HepG2 (cell line): Measurements from ENCODE around the gene MPIG6B. TPM values are rescaled to one million over a fixed set of nuclear protein-coding genes. Genes with fewer than 3 reads are reported as not detected.

Experiments used
- CEBPG ChIP-seq: IDR thresholded peaks from 2 replicates; pipeline ENCODE4 v1.6.1; 2016
- ELF1 ChIP-seq: sonication (generic); formaldehyde crosslinking; IDR thresholded peaks from 2 replicates; pipeline ENCODE4 v1.4.0; 2020; ENCODE audit warnings: missing genetic modification reagents
- GABPB1 ChIP-seq: IDR thresholded peaks from 2 replicates; pipeline ENCODE4 v1.6.1; 2016; ENCODE audit warnings: mild to moderate bottlenecking, missing genetic modification reagents, moderate library complexity, missing compliant biosample characterization
- GPN1 ChIP-seq: sonication (generic); formaldehyde crosslinking; IDR thresholded peaks from 2 replicates; pipeline ENCODE4 v1.5.1; 2020; ENCODE audit warnings: missing genetic modification reagents, borderline replicate concordance
- HMG20B ChIP-seq: conservative IDR thresholded peaks from 2 replicates; pipeline ENCODE4 v1.6.1; 2016; ENCODE audit warnings: missing genetic modification reagents, missing compliant biosample characterization
- HNF4A ChIP-seq: sonication (generic); formaldehyde crosslinking; IDR thresholded peaks from 2 replicates; pipeline ENCODE4 v1.4.0; 2020; ENCODE audit warnings: missing genetic modification reagents
- HNF4G ChIP-seq, 2 experiments: sonication (generic) in 1 of 2; formaldehyde crosslinking in 1 of 2; IDR thresholded peaks; 2 replicates each; pipeline versions ENCODE4 v1.4.0 to v1.6.1; 2011 to 2020; ENCODE audit warnings: borderline replicate concordance in 2 of 2, low read depth in 2 of 2, mild to moderate bottlenecking in 2 of 2, low read length in 1 of 2, missing genetic modification reagents in 1 of 2, moderate library complexity in 1 of 2
- MXI1 ChIP-seq: IDR thresholded peaks from 3 replicates; pipeline ENCODE4 v1.6.1; 2012; ENCODE audit warnings: low read depth, low read length, inconsistent platforms, borderline replicate concordance
- MYC ChIP-seq: sonication (generic); formaldehyde crosslinking; IDR thresholded peaks from 2 replicates; pipeline ENCODE4 v1.9.0; 2021; ENCODE audit warnings: missing genetic modification reagents, borderline replicate concordance
- NONO ChIP-seq, 2 experiments: fragments of 450-650 bp in 1 of 2; sonication (generic) in 1 of 2; formaldehyde crosslinking in 1 of 2; IDR thresholded peaks in 1 of 2; conservative IDR thresholded peaks in 1 of 2; 2 replicates each; pipeline versions ENCODE4 v1.6.1 to v1.8.0; 2017 to 2022; ENCODE audit warnings: mild to moderate bottlenecking in 1 of 2, missing genetic modification reagents in 1 of 2, moderate library complexity in 1 of 2
- POLR2AphosphoS2 ChIP-seq: IDR thresholded peaks from 2 replicates; pipeline ENCODE4 v1.6.1; 2011; ENCODE audit warnings: low read depth, low read length, improper control_type of control experiment
- ZNF335 ChIP-seq: sonication (generic); formaldehyde crosslinking; IDR thresholded peaks from 2 replicates; pipeline ENCODE4 v1.4.0; 2020; ENCODE audit warnings: missing genetic modification reagents
- ZNF792 ChIP-seq: IDR thresholded peaks from 2 replicates; pipeline ENCODE4 v1.6.1; 2016
- polyA plus RNA-seq, 8 experiments: library from polyadenylated mRNA; depleted of rRNA in 3 of 8; stranded (reverse) in 7 of 8; unstranded in 1 of 8; fragments of >200 nt; fragmentation: Illumina TruSeq in 4 of 8; extraction: Trizol in 4 of 8; gene quantifications; 2 replicates each; pipeline versions ENCODE4 v1.2.1 to v1.2.3, GENCODE V29; 2011 to 2016; ENCODE audit warnings: low read depth in 4 of 8, missing spikeins in 1 of 8, mixed read lengths in 1 of 8; ENCODE audit not compliant: insufficient read depth in 1 of 8
- total RNA-seq, 5 experiments: library from RNA; depleted of rRNA; stranded (reverse); fragments of >200 nt; fragmentation: Illumina TruSeq; extraction: Trizol; gene quantifications; 2 replicates each; pipeline ENCODE4 v1.2.3, GENCODE V29; 2016; ENCODE audit warnings: low read depth in 1 of 5
- TF ChIP-seq, protein P1 (sequence below): sonication (generic); formaldehyde crosslinking; IDR thresholded peaks from 2 replicates; pipeline ENCODE4 v1.4.0; 2020; ENCODE audit warnings: missing genetic modification reagents
- TF ChIP-seq, protein P2 (sequence below), 2 experiments: fragments of 450-650 bp in 1 of 2; sonication (generic) in 1 of 2; formaldehyde crosslinking; IDR thresholded peaks; 2 replicates each; pipeline versions ENCODE4 v1.5.0 to v1.8.0; 2020 to 2022; ENCODE audit warnings: mild to moderate bottlenecking in 1 of 2, missing genetic modification reagents in 1 of 2
- TF ChIP-seq, protein P3 (sequence below): sonication (generic); formaldehyde crosslinking; IDR thresholded peaks from 2 replicates; pipeline ENCODE4 v1.4.0; 2020; ENCODE audit warnings: missing genetic modification reagents
- TF ChIP-seq, protein P4 (sequence below): sonication (generic); formaldehyde crosslinking; IDR thresholded peaks from 2 replicates; pipeline ENCODE4 v1.4.0; 2020; ENCODE audit warnings: missing genetic modification reagents
- TF ChIP-seq, protein P5 (sequence below): IDR thresholded peaks from 2 replicates; pipeline ENCODE4 v1.6.1; 2016; ENCODE audit warnings: missing compliant biosample characterization, missing genetic modification reagents, borderline replicate concordance

The MPIG6B gene
- total and polyA plus RNA-seq, 2 of the 13 experiments (the other 11 are each of a cell fraction or from before 2014, with no cell fraction given): not detected

DNA sequence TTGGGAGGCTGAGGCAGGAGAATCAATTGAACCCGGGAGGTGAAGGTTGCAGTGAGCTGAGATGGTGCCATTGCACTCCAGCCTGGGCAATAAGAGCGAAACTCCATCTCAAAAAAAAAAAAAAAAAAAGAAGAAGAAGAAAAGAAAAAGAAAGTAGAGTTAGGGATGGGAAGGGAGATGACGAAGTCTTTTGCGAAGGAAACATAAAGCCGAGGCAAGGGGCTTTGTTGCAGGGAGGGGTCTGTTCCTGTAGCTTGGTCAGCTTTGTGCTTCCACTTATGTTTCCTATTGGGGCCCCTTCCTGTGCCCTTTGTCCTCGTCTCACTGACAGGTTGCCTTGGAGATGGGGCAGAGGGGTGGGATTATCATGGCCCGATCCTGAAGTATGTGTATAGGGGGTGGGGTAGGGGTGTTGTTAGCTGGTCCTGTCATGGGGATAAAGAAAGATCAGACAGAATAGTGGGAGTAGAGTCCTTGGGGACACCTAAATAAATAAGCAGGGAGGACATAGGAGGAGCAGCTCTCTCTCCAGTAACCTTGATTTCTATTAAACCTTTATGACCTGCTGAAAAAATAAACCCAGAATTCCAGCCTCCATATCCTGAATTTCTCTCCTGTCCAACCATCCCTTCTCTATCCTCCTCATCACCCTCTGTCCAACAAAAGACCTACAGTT, 14.3 kb downstream of the MPIG6B start (continued):
- TF ChIP-seq, protein P1, sequence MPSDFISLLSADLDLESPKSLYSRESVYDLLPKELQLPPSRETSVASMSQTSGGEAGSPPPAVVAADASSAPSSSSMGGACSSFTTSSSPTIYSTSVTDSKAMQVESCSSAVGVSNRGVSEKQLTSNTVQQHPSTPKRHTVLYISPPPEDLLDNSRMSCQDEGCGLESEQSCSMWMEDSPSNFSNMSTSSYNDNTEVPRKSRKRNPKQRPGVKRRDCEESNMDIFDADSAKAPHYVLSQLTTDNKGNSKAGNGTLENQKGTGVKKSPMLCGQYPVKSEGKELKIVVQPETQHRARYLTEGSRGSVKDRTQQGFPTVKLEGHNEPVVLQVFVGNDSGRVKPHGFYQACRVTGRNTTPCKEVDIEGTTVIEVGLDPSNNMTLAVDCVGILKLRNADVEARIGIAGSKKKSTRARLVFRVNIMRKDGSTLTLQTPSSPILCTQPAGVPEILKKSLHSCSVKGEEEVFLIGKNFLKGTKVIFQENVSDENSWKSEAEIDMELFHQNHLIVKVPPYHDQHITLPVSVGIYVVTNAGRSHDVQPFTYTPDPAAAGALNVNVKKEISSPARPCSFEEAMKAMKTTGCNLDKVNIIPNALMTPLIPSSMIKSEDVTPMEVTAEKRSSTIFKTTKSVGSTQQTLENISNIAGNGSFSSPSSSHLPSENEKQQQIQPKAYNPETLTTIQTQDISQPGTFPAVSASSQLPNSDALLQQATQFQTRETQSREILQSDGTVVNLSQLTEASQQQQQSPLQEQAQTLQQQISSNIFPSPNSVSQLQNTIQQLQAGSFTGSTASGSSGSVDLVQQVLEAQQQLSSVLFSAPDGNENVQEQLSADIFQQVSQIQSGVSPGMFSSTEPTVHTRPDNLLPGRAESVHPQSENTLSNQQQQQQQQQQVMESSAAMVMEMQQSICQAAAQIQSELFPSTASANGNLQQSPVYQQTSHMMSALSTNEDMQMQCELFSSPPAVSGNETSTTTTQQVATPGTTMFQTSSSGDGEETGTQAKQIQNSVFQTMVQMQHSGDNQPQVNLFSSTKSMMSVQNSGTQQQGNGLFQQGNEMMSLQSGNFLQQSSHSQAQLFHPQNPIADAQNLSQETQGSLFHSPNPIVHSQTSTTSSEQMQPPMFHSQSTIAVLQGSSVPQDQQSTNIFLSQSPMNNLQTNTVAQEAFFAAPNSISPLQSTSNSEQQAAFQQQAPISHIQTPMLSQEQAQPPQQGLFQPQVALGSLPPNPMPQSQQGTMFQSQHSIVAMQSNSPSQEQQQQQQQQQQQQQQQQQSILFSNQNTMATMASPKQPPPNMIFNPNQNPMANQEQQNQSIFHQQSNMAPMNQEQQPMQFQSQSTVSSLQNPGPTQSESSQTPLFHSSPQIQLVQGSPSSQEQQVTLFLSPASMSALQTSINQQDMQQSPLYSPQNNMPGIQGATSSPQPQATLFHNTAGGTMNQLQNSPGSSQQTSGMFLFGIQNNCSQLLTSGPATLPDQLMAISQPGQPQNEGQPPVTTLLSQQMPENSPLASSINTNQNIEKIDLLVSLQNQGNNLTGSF: no peak
- TF ChIP-seq GPN1 (CRISPR knock-in tag) (no peak), MXI1 (peak; percentile 75; the same call in 1 of the 3 replicates), ELF1 (CRISPR knock-in tag) (peak; percentile 50), MYC (CRISPR knock-in tag) (peak; percentile 57; the same call in 1 of the 2 replicates), HNF4G (IDR thresholded peaks at IDR 0.05; ENCODE audit: borderline replicate concordance, low read depth, low read length) (peak; percentile 99), HNF4G (CRISPR knock-in tag; IDR thresholded peaks at IDR 0.05; ENCODE audit: borderline replicate concordance, low read depth) (peak; percentile 91), HMG20B (0 out of 2 replicates have a peak, but pooled peaks have one; percentile 49), HNF4A (CRISPR knock-in tag) (peak; percentile 96), ZNF792 (CRISPR knock-in tag) (peak; percentile 44; the same call in 1 of the 2 replicates), POLR2AphosphoS2 (peak; percentile 79; the same call in 1 of the 2 replicates), NONO (IDR thresholded peaks at IDR 0.05) (no peak), NONO (CRISPR knock-in tag; conservative IDR thresholded peaks at IDR 0.05) (peak; percentile 69), CEBPG (CRISPR knock-in tag) (peak; percentile 21; the same call in 1 of the 2 replicates), GABPB1 (CRISPR knock-in tag) (peak; percentile 49; the same call in 1 of the 2 replicates), ZNF335 (CRISPR knock-in tag) (peak; percentile 53)
- TF ChIP-seq, protein P2, sequence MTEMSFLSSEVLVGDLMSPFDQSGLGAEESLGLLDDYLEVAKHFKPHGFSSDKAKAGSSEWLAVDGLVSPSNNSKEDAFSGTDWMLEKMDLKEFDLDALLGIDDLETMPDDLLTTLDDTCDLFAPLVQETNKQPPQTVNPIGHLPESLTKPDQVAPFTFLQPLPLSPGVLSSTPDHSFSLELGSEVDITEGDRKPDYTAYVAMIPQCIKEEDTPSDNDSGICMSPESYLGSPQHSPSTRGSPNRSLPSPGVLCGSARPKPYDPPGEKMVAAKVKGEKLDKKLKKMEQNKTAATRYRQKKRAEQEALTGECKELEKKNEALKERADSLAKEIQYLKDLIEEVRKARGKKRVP (CRISPR knock-in tag; IDR thresholded peaks at IDR 0.05): peak in 1 of 2 experiments; percentile 71; a peak in 2 of 4 replicates
- TF ChIP-seq, protein P3, sequence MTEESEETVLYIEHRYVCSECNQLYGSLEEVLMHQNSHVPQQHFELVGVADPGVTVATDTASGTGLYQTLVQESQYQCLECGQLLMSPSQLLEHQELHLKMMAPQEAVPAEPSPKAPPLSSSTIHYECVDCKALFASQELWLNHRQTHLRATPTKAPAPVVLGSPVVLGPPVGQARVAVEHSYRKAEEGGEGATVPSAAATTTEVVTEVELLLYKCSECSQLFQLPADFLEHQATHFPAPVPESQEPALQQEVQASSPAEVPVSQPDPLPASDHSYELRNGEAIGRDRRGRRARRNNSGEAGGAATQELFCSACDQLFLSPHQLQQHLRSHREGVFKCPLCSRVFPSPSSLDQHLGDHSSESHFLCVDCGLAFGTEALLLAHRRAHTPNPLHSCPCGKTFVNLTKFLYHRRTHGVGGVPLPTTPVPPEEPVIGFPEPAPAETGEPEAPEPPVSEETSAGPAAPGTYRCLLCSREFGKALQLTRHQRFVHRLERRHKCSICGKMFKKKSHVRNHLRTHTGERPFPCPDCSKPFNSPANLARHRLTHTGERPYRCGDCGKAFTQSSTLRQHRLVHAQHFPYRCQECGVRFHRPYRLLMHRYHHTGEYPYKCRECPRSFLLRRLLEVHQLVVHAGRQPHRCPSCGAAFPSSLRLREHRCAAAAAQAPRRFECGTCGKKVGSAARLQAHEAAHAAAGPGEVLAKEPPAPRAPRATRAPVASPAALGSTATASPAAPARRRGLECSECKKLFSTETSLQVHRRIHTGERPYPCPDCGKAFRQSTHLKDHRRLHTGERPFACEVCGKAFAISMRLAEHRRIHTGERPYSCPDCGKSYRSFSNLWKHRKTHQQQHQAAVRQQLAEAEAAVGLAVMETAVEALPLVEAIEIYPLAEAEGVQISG (CRISPR knock-in tag): 0 out of 2 replicates have a peak, but pooled peaks have one; percentile 19
- TF ChIP-seq, protein P4, sequence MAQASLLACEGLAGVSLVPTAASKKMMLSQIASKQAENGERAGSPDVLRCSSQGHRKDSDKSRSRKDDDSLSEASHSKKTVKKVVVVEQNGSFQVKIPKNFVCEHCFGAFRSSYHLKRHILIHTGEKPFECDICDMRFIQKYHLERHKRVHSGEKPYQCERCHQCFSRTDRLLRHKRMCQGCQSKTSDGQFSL (CRISPR knock-in tag): no peak; the same call in 1 of the 2 replicates
- TF ChIP-seq, protein P5, sequence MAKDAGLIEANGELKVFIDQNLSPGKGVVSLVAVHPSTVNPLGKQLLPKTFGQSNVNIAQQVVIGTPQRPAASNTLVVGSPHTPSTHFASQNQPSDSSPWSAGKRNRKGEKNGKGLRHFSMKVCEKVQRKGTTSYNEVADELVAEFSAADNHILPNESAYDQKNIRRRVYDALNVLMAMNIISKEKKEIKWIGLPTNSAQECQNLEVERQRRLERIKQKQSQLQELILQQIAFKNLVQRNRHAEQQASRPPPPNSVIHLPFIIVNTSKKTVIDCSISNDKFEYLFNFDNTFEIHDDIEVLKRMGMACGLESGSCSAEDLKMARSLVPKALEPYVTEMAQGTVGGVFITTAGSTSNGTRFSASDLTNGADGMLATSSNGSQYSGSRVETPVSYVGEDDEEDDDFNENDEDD: peak; percentile 42; the same call in 1 of the 2 replicates
